HG03521 (cell line): ENCODE measurements around the gene UCK2.

ENCODE experiments used
- ATAC-seq: cut with Tn5 transposase; IDR thresholded peaks from one replicate; pipeline ENCODE4 v1.9.1; 2021; ENCODE audit warnings: mild to moderate bottlenecking, moderate library complexity; ENCODE audit not compliant: unreplicated experiment

The UCK2 gene

GRCh38 chr1:165897326-165898303 lies 70.2 kb downstream of the UCK2 start:
- ATAC-seq: no peak

GRCh38 chr1:165898837-165899236 lies 71.4 kb downstream of the UCK2 start:
- no peak for ATAC-seq

- no peak for ATAC-seq
Observed at GRCh38 chr1:165899461-165899941, 72.1 kb downstream of the UCK2 start.

- no peak for ATAC-seq
Observed at GRCh38 chr1:165900576-165901380, 73.4 kb downstream of the UCK2 start.

- ATAC-seq: no peak
Observed at GRCh38 chr1:165902565-165902964, 75.2 kb downstream of the UCK2 start.

- ATAC-seq: no peak
Observed at GRCh38 chr1:165903672-165904071, 76.3 kb downstream of the UCK2 start.

GRCh38 chr1:165904948-165905347 lies 77.5 kb downstream of the UCK2 start:
- no peak for ATAC-seq

- no peak for ATAC-seq
Observed at GRCh38 chr1:165905853-165906252, 78.4 kb downstream of the UCK2 start.

- ATAC-seq: no peak
Observed at GRCh38 chr1:165907256-165907857, 79.9 kb downstream of the UCK2 start.

- ATAC-seq: no peak
Observed at GRCh38 chr1:165910764-165911421, 83.5 kb downstream of the UCK2 start.

GRCh38 chr1:165911609-165912281 lies 84.3 kb downstream of the UCK2 start:
- ATAC-seq: no peak

- no peak for ATAC-seq
Observed at GRCh38 chr1:165912638-165913037, 85.2 kb downstream of the UCK2 start.

- peak; percentile 64 for ATAC-seq
Observed at GRCh38 chr1:165914136-165914798, 86.9 kb downstream of the UCK2 start.

- no peak for ATAC-seq
Observed at GRCh38 chr1:165915480-165915879, 88.1 kb downstream of the UCK2 start.

- no peak for ATAC-seq
Observed at GRCh38 chr1:165915932-165916348, 88.5 kb downstream of the UCK2 start.

GRCh38 chr1:165917166-165917565 lies 89.8 kb downstream of the UCK2 start:
- ATAC-seq: no peak

- no peak for ATAC-seq
Observed at GRCh38 chr1:165924117-165924516, 96.7 kb downstream of the UCK2 start.

GRCh38 chr1:165925498-165926079 lies 98.2 kb downstream of the UCK2 start:
- ATAC-seq: no peak

GRCh38 chr1:165927169-165927568 lies 99.8 kb downstream of the UCK2 start:
- peak; percentile 48 for ATAC-seq
